GM23338 (cell line): ENCODE measurements around the gene SLC12A7. TPM values are rescaled to one million over a fixed set of nuclear protein-coding genes. Genes with fewer than 3 reads are reported as not detected.

Experiments used
- ATAC-seq: fragments of 200-7000 bp; cut with Tn5 transposase; 3 replicates; pipeline ENCODE4 v1.9.1; 2020
- DNase-seq: peaks from one replicate; pipeline ENCODE4 v3.0.0-alpha.2; 2015; ENCODE audit warnings: low spot score
- H2AFZ ChIP-seq: fragments of 200-600 bp; sonication (generic); 2 replicates; pipeline ENCODE4 v1.8.0; 2016; ENCODE audit warnings: antibody characterized with exemption, mild to moderate bottlenecking, moderate library complexity
- H3F3A ChIP-seq: fragments of 200-600 bp; sonication (generic); replicated peaks from 2 replicates; pipeline ENCODE4 v1.8.0; 2017; ENCODE audit warnings: antibody characterized with exemption, mixed run types, low read depth
- H3K27ac ChIP-seq: fragments of 200-600 bp; sonication (generic); 2 replicates; pipeline ENCODE4 v1.6.1; 2016; ENCODE audit warnings: low read depth
- H3K27me3 ChIP-seq: fragments of 200-600 bp; sonication (generic); 2 replicates; pipeline ENCODE4 v1.8.0; 2016; ENCODE audit warnings: mild to moderate bottlenecking, mixed run types, moderate library complexity; ENCODE audit not compliant: insufficient read depth
- H3K36me3 ChIP-seq: fragments of 200-600 bp; sonication (generic); 2 replicates; pipeline ENCODE4 v1.8.0; 2016; ENCODE audit warnings: mild to moderate bottlenecking; ENCODE audit not compliant: insufficient read depth
- H3K4me1 ChIP-seq: fragments of 200-600 bp; sonication (generic); 2 replicates; pipeline ENCODE4 v1.8.0; 2016; ENCODE audit warnings: mild to moderate bottlenecking, moderate library complexity; ENCODE audit not compliant: insufficient read depth
- H3K4me2 ChIP-seq: fragments of 200-600 bp; sonication (generic); 2 replicates; pipeline ENCODE4 v1.7.1; 2017; ENCODE audit warnings: mixed run types
- H3K4me3 ChIP-seq: fragments of 200-600 bp; sonication (generic); 2 replicates; pipeline ENCODE4 v1.6.1; 2016; ENCODE audit warnings: mixed run types
- H3K79me2 ChIP-seq: fragments of 200-600 bp; sonication (generic); replicated peaks from 2 replicates; pipeline ENCODE4 v1.8.0; 2017; ENCODE audit warnings: mild to moderate bottlenecking; ENCODE audit not compliant: insufficient read depth
- H3K9me2 ChIP-seq: fragments of 200-600 bp; sonication (generic); 2 replicates; pipeline ENCODE4 v1.8.0; 2017; ENCODE audit not compliant: insufficient read depth
- H4K20me1 ChIP-seq: fragments of 200-600 bp; sonication (generic); replicated peaks from 2 replicates; pipeline ENCODE4 v1.8.0; 2017; ENCODE audit warnings: mild to moderate bottlenecking; ENCODE audit not compliant: insufficient read depth
- H3K27ac Mint-ChIP-seq: 2 replicates; pipeline ENCODE4 v1.8.0; 2020; ENCODE audit warnings: inconsistent platforms, mild to moderate bottlenecking, moderate library complexity, mixed read lengths
- H3K27me3 Mint-ChIP-seq: 3 replicates; pipeline ENCODE4 v1.8.0; 2022; ENCODE audit warnings: low read depth, mild to moderate bottlenecking, moderate library complexity, mixed read lengths, inconsistent platforms; ENCODE audit not compliant: insufficient read depth, poor library complexity
- H3K36me3 Mint-ChIP-seq: 3 replicates; pipeline ENCODE4 v1.8.0; 2021; ENCODE audit warnings: low read depth, mild to moderate bottlenecking, inconsistent platforms, moderate library complexity, mixed read lengths
- H3K4me1 Mint-ChIP-seq: 3 replicates; pipeline ENCODE4 v1.8.0; 2020; ENCODE audit warnings: mild to moderate bottlenecking, inconsistent platforms, mixed read lengths
- H3K4me3 Mint-ChIP-seq: 3 replicates; pipeline ENCODE4 v1.8.0; 2021; ENCODE audit warnings: moderate library complexity, mild to moderate bottlenecking, inconsistent platforms, mixed read lengths
- H3K9me3 Mint-ChIP-seq: 3 replicates; pipeline ENCODE4 v1.8.0; 2020; ENCODE audit warnings: moderate library complexity, mild to moderate bottlenecking, inconsistent platforms, mixed read lengths
- ETS1 ChIP-seq: IDR thresholded peaks from 2 replicates; pipeline ENCODE4 v1.6.1; 2016; ENCODE audit warnings: antibody characterized with exemption
- EZH2 ChIP-seq: fragments of 200-600 bp; sonication (generic); IDR thresholded peaks from one replicate; pipeline ENCODE4 v1.8.0; 2017; ENCODE audit warnings: antibody characterized with exemption, mild to moderate bottlenecking, low read depth; ENCODE audit not compliant: unreplicated experiment
- EZH2phosphoT487 ChIP-seq: fragments of 200-600 bp; sonication (generic); IDR thresholded peaks from one replicate; pipeline ENCODE4 v1.8.1; 2018; ENCODE audit warnings: antibody characterized with exemption; ENCODE audit not compliant: unreplicated experiment
- JUNB ChIP-seq: IDR thresholded peaks from one replicate; pipeline ENCODE4 v1.6.1; 2016; ENCODE audit warnings: antibody characterized with exemption; ENCODE audit not compliant: unreplicated experiment
- POLR2AphosphoS5 ChIP-seq: IDR thresholded peaks from 2 replicates; pipeline ENCODE4 v1.6.1; 2016; ENCODE audit warnings: antibody characterized with exemption, low read depth
- polyA plus RNA-seq: library from polyadenylated mRNA; unstranded; fragments of >200 nt; fragmentation: Nextera tagmentation; extraction: Ambion mirVana; gene quantifications from 2 replicates; pipeline ENCODE4 v1.2.1, GENCODE V29; 2016
- total RNA-seq: library from RNA; depleted of rRNA; stranded (reverse); fragments of >200 nt; shearing (Covaris generic); gene quantifications from 2 replicates; pipeline ENCODE4 v1.2.3, GENCODE V29; 2014
- TF ChIP-seq, protein P1 (sequence below): fragments of 250-450 bp; sonication (Bioruptor Pico); IDR thresholded peaks from 2 replicates; pipeline ENCODE4 v1.5.0; 2020; ENCODE audit warnings: mild to moderate bottlenecking, moderate library complexity

The SLC12A7 gene
- total and polyA plus RNA-seq, 2 experiments from 2014 or later: 7.4 to 32.2 TPM

DNA sequence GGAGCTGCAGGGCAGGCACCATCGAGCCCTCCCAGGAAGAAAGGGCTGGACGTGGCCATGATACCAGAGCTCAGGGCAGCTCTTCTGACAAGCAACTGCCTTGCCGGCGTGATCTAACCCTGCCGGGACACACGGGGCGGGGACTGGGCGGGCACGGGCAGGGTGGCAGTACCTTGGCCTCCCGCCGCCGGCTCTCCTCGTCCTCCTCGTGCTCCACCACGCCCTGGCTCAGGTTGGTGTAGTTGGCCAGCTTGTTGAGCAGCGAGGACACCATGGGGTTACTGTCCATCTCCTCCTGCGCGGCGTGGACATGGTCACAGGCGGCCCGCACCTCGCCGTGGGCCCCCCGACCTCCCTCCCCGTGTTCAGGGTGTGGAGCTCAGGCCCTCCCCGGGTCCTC lies 18.5 kb downstream of the SLC12A7 start (continued):
- TF ChIP-seq, protein P1, sequence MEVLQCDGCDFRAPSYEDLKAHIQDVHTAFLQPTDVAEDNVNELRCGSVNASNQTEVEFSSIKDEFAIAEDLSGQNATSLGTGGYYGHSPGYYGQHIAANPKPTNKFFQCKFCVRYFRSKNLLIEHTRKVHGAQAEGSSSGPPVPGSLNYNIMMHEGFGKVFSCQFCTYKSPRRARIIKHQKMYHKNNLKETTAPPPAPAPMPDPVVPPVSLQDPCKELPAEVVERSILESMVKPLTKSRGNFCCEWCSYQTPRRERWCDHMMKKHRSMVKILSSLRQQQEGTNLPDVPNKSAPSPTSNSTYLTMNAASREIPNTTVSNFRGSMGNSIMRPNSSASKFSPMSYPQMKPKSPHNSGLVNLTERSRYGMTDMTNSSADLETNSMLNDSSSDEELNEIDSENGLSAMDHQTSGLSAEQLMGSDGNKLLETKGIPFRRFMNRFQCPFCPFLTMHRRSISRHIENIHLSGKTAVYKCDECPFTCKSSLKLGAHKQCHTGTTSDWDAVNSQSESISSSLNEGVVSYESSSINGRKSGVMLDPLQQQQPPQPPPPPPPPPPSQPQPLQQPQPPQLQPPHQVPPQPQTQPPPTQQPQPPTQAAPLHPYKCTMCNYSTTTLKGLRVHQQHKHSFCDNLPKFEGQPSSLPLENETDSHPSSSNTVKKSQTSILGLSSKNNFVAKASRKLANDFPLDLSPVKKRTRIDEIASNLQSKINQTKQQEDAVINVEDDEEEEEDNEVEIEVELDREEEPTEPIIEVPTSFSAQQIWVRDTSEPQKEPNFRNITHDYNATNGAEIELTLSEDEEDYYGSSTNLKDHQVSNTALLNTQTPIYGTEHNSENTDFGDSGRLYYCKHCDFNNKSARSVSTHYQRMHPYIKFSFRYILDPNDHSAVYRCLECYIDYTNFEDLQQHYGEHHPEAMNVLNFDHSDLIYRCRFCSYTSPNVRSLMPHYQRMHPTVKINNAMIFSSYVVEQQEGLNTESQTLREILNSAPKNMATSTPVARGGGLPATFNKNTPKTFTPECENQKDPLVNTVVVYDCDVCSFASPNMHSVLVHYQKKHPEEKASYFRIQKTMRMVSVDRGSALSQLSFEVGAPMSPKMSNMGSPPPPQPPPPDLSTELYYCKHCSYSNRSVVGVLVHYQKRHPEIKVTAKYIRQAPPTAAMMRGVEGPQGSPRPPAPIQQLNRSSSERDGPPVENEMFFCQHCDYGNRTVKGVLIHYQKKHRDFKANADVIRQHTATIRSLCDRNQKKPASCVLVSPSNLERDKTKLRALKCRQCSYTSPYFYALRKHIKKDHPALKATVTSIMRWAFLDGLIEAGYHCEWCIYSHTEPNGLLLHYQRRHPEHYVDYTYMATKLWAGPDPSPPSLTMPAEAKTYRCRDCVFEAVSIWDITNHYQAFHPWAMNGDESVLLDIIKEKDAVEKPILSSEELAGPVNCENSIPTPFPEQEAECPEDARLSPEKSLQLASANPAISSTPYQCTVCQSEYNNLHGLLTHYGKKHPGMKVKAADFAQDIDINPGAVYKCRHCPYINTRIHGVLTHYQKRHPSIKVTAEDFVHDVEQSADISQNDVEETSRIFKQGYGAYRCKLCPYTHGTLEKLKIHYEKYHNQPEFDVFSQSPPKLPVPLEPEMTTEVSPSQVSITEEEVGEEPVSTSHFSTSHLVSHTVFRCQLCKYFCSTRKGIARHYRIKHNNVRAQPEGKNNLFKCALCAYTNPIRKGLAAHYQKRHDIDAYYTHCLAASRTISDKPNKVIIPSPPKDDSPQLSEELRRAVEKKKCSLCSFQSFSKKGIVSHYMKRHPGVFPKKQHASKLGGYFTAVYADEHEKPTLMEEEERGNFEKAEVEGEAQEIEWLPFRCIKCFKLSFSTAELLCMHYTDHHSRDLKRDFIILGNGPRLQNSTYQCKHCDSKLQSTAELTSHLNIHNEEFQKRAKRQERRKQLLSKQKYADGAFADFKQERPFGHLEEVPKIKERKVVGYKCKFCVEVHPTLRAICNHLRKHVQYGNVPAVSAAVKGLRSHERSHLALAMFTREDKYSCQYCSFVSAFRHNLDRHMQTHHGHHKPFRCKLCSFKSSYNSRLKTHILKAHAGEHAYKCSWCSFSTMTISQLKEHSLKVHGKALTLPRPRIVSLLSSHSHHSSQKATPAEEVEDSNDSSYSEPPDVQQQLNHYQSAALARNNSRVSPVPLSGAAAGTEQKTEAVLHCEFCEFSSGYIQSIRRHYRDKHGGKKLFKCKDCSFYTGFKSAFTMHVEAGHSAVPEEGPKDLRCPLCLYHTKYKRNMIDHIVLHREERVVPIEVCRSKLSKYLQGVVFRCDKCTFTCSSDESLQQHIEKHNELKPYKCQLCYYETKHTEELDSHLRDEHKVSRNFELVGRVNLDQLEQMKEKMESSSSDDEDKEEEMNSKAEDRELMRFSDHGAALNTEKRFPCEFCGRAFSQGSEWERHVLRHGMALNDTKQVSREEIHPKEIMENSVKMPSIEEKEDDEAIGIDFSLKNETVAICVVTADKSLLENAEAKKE (CRISPR knock-in tag): no peak
- TF ChIP-seq JUNB: no peak

GRCh38 chr5:1092122-1092521 lies 19.7 kb downstream of the SLC12A7 start:
- H3K4me3 ChIP-seq: no peak overlapping the region
- no peak for ATAC-seq
- no peaks in the 10 kb centered on the region for H4K20me1 ChIP-seq
- H3K27ac Mint-ChIP-seq: no peak overlapping the region
- H3K9me2 ChIP-seq: no peaks in the 10 kb centered on the region
- H3K27ac ChIP-seq: no peak overlapping the region
- H2AFZ ChIP-seq: no peak overlapping the region
- peaks cover 24% of the 10 kb centered on the region for H3K36me3 Mint-ChIP-seq
- H3K27me3 Mint-ChIP-seq: peaks cover 7% of the 10 kb centered on the region
- no peak overlapping the region for H3K4me3 Mint-ChIP-seq
- peaks cover 4% of the 10 kb centered on the region; the same call in 1 of the 2 replicates for H3K4me1 ChIP-seq
- no peaks in the 10 kb centered on the region for H3K9me3 Mint-ChIP-seq
- H3K27me3 ChIP-seq: no peaks in the 10 kb centered on the region
- no peaks in the 10 kb centered on the region for H3F3A ChIP-seq
- DNase-seq: no peak
- no peak overlapping the region for H3K4me2 ChIP-seq
- H3K36me3 ChIP-seq: no peaks in the 10 kb centered on the region
- H3K4me1 Mint-ChIP-seq: peaks cover 23% of the 10 kb centered on the region
- peaks cover 14% of the 10 kb centered on the region for H3K79me2 ChIP-seq
- TF ChIP-seq, protein P1 (CRISPR knock-in tag): no peak
- TF ChIP-seq ETS1 (no peak), JUNB (no peak), EZH2phosphoT487 (no peak), POLR2AphosphoS5 (no peak), EZH2 (no peak)
